SK-N-MC (cell line): ENCODE measurements around the gene PUS7L.

Source experiments
- EZH2 ChIP-seq: fragments of 200-600 bp; sonication (generic); IDR thresholded peaks from one replicate; pipeline ENCODE4 v1.6.1; 2017; ENCODE audit warnings: antibody characterized with exemption
- POLR2AphosphoS5 ChIP-seq: IDR thresholded peaks from 2 replicates; pipeline ENCODE4 v1.6.1; 2012; ENCODE audit warnings: mild to moderate bottlenecking, low read depth, low read length, borderline replicate concordance

GRCh38 chr12:43806737-43807072, 48.1 kb upstream of the PUS7L start:
- TF ChIP-seq EZH2 (no peak), POLR2AphosphoS5 (no peak)
